GM10248 (cell line): ENCODE data around the gene ST3GAL2.
"Not testable (repeated sequence)": the region's sequence is repeated elsewhere in the genome, so short reads cannot be mapped to it uniquely, and the experiment has no call there.

Source experiments
- CTCF ChIA-PET: fragments of 300-600 bp; sonication (Branson Sonifier 250); formaldehyde crosslinking; extraction: SDS; loops from one replicate; lab custom pipeline; 2021; ENCODE audit warnings: antibody characterized with exemption; lab: Yijun Ruan, JAX
- POLR2A ChIA-PET: fragments of 350-650 bp; sonication (Branson Sonifier 250); formaldehyde crosslinking; extraction: SDS; loops from one replicate; lab custom pipeline; 2020; ENCODE audit warnings: antibody characterized with exemption; lab: Yijun Ruan, JAX
- DNase-seq: peaks from one replicate; pipeline ENCODE4 v3.0.0; 2012; ENCODE audit errors: extremely low spot score
- CTCF ChIP-seq: IDR thresholded peaks from 2 replicates; pipeline ENCODE4 v1.5.1; 2012; ENCODE audit warnings: mild to moderate bottlenecking, low read depth; ENCODE audit errors: extremely low read depth, missing control alignments, control extremely low read depth

ST3GAL2 gene

DNA sequence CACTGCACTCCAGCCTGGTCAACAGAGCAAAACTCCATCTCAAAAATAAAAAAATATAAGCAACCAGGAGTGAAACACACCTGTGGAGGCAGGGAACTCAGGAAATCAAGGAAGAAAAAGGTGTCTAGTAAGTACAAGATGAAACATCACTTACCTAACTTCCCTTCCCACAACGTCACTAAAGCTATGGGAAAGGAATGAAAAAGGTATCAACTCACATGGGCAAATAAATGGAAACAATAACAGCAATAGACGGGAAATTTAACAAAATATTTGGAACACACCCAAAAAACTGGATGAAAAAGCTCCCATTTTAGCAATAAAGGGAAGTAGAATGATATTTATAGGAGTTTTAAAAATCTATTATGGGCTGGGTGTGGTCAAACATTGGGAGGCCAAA is 61.1 kb downstream of the ST3GAL2 start:
- ChIA-PET POLR2A (no interaction called here), CTCF (interaction anchor here (0.6 to 1.3 kb wide), 2 partner anchors 16 to 25 kb away, joined by 3 to 4 read pairs; no protein-coding TSS in a partner anchor)

DNA sequence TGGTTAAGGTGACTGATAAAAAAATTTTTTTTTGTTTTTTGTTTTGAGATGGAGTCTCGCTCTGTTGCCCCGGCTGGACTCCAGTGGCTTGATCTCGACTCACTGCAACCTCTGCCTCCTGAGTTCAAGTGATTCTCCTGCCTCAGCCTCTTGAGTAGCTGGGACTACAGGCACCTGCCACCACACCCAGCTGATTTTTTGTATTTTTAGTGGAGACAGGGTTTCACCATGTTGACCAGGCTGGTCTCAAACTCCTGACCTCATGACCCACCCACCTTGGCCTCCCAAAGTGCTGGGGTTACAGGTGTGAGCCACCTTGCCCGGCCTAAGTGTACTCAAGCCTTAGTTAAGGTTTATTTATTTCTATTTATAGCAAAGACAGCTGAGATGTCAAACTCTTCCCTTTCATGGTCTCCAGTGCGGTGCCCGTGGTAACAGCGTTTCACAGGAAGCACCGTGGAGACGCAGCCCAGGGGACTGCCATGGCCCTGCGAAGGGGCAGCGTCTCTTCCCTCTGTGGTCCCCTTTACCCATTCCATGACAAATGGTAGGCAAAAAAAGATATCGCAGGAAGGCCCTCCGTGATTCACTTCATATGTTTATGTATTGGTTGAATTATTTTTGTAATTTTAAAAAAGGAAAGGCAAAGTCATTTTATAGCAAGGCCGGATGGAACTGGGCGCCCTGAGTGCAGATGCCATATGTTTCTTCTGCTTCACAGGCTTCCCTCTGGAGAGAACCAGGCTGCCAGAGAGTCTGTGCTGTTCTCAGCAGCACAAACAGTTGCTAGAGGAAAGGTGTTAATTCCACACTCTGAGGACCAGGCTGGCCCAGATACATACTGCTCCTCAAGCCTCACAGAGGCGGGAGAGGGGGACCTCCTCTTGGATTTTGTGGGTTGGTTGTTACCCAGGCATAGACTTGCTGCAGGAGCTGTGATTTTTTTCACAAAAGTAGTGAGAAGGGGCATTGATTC is 63.0 kb downstream of the ST3GAL2 start:
- DNase-seq, result no peak
- ChIA-PET POLR2A (no interaction called here), CTCF (interaction anchor here (1.8 kb wide), 1 partner anchor 11 kb away, joined by 4 read pairs; no protein-coding TSS in a partner anchor)
- no peak for TF ChIP-seq CTCF

More for the DNA sequence above, 61.1 kb downstream of the ST3GAL2 start:
- no peak for DNase-seq
- no peak for TF ChIP-seq CTCF

GRCh38 chr16:70374213-70374612 is 64.7 kb downstream of the ST3GAL2 start:
- no peak for DNase-seq
- ChIA-PET POLR2A (interaction anchor here (1.0 kb wide), 1 partner anchor 123 kb away, joined by 3 read pairs; no protein-coding TSS in a partner anchor), CTCF (interaction anchor here (1.8 kb wide), 1 partner anchor 10 kb away, joined by 4 read pairs; no protein-coding TSS in a partner anchor)
- no peak for TF ChIP-seq CTCF

DNA sequence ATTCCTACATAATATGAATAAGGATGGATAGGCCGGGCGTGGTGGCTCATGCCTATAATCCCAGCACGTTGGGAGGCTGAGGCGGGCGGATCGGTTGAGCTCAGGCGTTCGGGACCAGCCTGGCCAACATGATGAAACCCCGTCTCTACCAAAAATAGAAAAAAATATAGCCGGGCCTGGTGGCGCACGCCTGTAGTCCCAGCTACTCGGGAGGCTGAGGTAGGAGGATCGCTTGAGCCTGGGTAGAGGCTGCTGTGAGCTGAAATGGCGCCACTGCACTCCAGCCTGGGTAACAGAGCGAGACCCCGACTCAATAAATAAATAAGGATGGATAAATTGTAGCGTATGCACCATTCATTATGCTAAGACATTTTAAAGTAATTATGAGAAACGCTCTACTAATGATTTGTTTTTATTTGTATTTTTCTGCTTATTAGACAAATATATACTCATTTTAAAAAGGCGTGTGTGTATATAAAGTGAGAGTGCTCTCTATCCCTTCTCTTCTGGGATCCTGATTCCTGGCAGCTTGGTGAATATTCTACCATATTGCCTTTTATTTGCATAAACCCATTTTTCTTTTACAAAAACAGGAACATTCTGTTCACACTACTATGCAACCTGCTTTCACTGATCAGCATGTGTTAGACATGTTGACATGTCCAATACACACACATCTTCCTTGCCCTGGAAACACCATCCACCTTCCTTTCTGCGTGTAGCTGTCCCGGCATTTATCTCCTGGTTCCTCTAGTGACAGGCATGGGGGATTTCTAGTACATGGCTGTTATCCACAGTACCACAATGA is 65.8 kb downstream of the ST3GAL2 start:
- POLR2A ChIA-PET, result no interaction called here
- TF ChIP-seq CTCF, result no peak
- DNase-seq, result no peak
- CTCF ChIA-PET, result interaction anchor here (0.9 to 1.3 kb wide), 4 partner anchors 8 to 398 kb away, joined by 3 to 4 read pairs (median 3); no protein-coding TSS in a partner anchor

GRCh38 chr16:70370924-70371323 is 68.0 kb downstream of the ST3GAL2 start:
- POLR2A ChIA-PET, result no interaction called here
- CTCF ChIA-PET, result interaction anchor here (2.1 kb wide), 1 partner anchor 11 kb away, joined by 11 read pairs; no protein-coding TSS in a partner anchor
- TF ChIP-seq CTCF, result no peak
- DNase-seq, result no peak

DNA sequence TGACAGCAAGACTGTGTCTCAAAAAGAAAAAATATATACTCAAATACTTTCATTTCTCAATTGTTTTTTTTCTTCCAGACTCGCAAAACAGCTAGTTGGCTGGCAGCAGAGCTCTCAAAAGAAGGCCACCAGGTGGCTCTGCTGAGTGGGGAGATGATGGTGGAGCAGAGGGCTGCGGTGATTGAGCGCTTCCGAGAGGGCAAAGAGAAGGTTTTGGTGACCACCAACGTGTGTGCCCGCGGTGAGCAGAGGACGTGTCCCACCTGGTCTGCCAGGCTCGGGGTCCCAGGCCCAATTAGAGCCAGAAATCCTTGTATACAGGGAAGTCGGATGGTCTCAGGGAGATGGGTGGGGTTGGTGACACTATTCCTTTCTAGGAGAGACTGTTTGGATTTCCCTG is 68.8 kb downstream of the ST3GAL2 start:
- DNase-seq, POLR2A ChIA-PET: not testable (repeated sequence)
- peak; percentile 69 for TF ChIP-seq CTCF
- CTCF ChIA-PET, result interaction anchor here (0.6 to 2.1 kb wide), 10 partner anchors 10 to 292 kb away, joined by 3 to 19 read pairs (median 4); partner anchors contain the start of gene FCSK
